A204.1 (cell line): ENCODE measurements around the gene ARHGAP12.
"Not testable (repeated sequence)": the region's sequence is repeated elsewhere in the genome, so short reads cannot be mapped to it uniquely, and the experiment has no call there.

Experiments used
- FAIRE-seq: peaks from 2 replicates; lab custom pipeline; 2012; peaks lifted over from hg19 to GRCh38; lab: Jason Lieb, UNC

The ARHGAP12 gene

DNA sequence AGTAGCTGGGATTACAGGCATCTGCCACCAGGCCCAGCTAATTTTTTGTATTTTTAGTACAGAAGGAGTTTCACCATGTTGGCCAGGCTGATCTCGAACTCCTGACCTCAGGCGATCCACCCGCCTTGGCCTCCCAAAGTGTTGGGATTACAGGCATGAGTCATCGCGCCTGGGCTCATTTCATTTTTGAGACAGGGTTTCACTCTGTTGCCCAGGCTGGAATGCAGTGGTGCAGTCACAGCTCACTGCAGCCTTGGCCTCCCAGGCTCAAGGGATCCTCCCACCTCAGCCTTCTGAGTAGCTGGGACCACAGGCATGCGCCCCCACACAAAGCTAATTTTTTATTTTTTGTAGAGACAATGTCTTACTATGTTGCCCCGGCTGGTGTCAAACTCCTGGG, 159.7 kb downstream of the ARHGAP12 start:
- FAIRE-seq: not testable (repeated sequence)

DNA sequence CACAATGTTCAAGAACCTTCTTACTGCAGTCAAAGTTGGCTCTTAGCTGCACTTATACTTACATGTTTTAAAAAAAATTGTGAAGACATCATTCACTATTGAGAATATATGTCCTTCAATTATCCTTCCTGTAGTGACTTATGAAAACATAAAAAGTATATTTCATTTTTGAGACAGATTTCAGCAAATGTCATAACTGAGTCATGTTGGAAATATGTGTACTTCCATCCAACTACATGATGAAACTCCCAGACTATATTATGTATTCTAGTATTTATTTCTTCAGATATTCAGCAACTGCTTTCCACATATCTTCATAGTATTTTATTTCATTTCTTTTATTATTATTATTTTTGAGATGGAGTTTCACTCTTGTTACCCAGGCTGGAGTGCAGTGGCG, 160.2 kb downstream of the ARHGAP12 start:
- FAIRE-seq: peak; percentile 69

DNA sequence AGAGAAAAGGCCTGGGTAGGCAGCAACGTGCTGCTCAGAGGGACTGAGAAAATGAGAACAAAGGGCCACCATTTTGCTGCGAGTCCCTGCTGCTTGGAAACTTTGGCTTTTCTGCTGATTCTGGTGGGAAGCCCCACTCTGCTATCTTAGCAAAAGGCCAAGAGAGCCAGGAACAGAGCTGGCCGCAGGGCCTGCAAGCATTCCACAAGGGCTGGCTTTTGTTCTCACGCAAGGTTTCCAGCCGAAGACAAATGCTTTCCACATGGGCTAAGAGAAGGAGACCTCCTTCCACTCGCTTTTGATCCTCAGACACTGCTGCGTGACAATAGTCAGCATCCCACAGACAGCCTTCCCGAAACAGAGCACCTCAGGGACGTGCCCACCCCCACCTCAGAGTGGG, 163.1 kb downstream of the ARHGAP12 start:
- FAIRE-seq: no peak

- no peak for FAIRE-seq
Measured at GRCh38 chr10:31762316-31762715, 166.3 kb downstream of the ARHGAP12 start.

DNA sequence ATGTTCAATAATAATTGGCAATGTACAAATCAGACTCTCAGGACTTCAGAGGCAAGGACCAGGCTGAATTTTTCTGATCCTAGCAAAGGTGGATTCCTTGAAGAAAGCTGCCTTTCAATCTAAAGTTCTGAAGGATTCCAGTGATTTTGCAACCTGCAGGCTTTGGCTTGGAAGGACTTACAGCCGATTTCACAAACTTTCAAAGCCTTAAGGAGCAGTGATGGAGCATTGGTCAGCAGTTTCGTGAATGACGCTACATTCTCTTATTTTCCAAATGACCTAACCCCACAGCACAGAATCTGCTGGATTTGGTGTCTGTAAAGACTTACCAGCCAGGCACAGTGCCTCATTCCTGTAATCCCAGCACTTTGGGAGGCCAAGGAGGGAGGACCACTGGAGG, 167.5 kb downstream of the ARHGAP12 start:
- FAIRE-seq: no peak

GRCh38 chr10:31760674-31761081, 168.0 kb downstream of the ARHGAP12 start:
- FAIRE-seq: no peak

GRCh38 chr10:31759799-31760626, 168.6 kb downstream of the ARHGAP12 start:
- peak; percentile 97 for FAIRE-seq

GRCh38 chr10:31759124-31759798, 169.4 kb downstream of the ARHGAP12 start:
- no peak for FAIRE-seq

- peak; percentile 90 for FAIRE-seq
Measured at GRCh38 chr10:31758495-31758894, 170.1 kb downstream of the ARHGAP12 start.

DNA sequence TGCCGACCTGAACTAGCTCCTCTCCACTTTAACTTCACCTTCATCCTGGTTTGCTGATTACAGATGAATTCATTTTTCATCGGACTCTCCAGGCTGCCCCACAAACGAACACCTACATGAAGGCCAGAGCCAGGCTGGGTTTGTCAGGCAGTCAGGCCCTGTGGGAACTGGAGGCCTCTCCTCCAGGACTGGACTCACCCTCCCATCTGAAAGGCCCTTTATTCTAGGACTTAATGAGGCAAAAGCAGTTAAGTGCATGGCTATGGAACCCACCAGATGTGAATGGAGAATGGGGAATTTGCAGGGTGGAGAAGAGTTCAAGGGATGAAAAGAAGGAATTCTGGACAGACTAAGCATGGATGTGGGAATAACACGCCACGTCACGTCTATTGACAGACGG, 170.8 kb downstream of the ARHGAP12 start:
- FAIRE-seq: no peak

DNA sequence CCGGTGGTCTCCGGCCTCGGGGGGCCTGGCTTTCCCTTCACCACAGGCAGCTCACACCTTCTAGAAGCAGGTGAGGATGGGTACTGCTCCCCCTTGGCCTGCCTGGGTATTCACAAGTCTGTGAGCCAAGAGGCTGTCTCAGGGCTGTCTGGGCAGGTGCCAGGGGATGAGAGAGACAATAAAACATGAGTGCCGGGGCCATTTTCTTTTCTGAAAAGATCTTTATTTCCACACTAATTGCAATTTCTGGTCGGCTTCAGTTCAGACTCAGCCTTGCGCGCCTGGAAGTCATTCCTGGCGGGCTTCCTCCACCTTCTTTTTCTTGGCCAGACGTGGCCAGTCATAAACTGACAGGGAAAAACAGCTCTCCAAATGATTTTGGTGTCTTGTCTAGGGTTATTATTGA, 171.2 kb downstream of the ARHGAP12 start:
- peak; percentile 85 for FAIRE-seq

DNA sequence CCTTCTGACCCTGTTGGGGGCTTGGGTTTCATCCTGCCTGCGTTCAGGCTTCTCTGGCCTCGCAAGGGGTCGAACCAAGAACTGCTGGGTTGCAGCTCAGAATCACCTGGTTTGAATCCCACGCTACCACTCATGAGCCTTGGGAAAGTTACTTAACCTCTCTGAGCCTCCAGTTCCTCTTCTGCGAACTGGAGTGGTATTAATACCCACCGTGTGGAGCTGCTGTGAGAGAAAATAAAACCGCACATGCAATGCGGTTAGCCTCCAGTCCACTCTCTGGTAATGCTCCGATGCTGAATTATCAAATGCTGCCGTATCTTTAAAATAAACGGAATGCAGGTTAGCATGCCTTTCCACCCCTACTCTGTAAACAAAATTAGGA, 171.9 kb downstream of the ARHGAP12 start:
- FAIRE-seq: peak; percentile 93

GRCh38 chr10:31756101-31756728, 172.4 kb downstream of the ARHGAP12 start:
- FAIRE-seq: no peak
